H9 (cell line): ENCODE measurements around the gene MYO15B. TPM values are rescaled to one million over a fixed set of nuclear protein-coding genes. Genes with fewer than 3 reads are reported as not detected.

ENCODE experiments used
- DNase-seq: peaks from one replicate; pipeline ENCODE4 v3.0.0-alpha.2; 2017
- H2AFZ ChIP-seq: one replicate; pipeline ENCODE4 v1.6.1; 2013; ENCODE audit warnings: mild to moderate bottlenecking, low read length, control low read depth, moderate library complexity
- H2AK5ac ChIP-seq: 2 replicates; pipeline ENCODE4 v1.6.1; 2013; ENCODE audit warnings: low read length, control low read depth, mixed read lengths; ENCODE audit not compliant: insufficient read length
- H2BK120ac ChIP-seq: one replicate; pipeline ENCODE4 v1.6.1; 2013; ENCODE audit warnings: low read depth, mild to moderate bottlenecking, low read length, control low read depth, inconsistent platforms; ENCODE audit not compliant: poor library complexity, severe bottlenecking
- H2BK12ac ChIP-seq: 2 replicates; pipeline ENCODE4 v1.6.1; 2013; ENCODE audit warnings: low read length, control low read depth, mixed read lengths, low read depth; ENCODE audit not compliant: insufficient read length
- H2BK15ac ChIP-seq: 2 replicates; pipeline ENCODE4 v1.6.1; 2013; ENCODE audit warnings: low read depth, low read length, control low read depth
- H2BK20ac ChIP-seq: one replicate; pipeline ENCODE4 v1.6.1; 2013; ENCODE audit warnings: low read depth, mild to moderate bottlenecking, low read length, control low read depth, inconsistent platforms; ENCODE audit not compliant: poor library complexity, severe bottlenecking
- H2BK5ac ChIP-seq: 2 replicates; pipeline ENCODE4 v1.6.1; 2013; ENCODE audit warnings: low read length, control low read depth, mixed read lengths; ENCODE audit not compliant: insufficient read length
- H3K14ac ChIP-seq: 2 replicates; pipeline ENCODE4 v1.6.1; 2013; ENCODE audit warnings: low read length, control low read depth; ENCODE audit not compliant: insufficient read depth
- H3K18ac ChIP-seq: 2 replicates; pipeline ENCODE4 v1.6.1; 2013; ENCODE audit warnings: low read depth, mild to moderate bottlenecking, mixed read lengths, low read length, control low read depth; ENCODE audit not compliant: insufficient read length
- H3K23ac ChIP-seq: 2 replicates; pipeline ENCODE4 v1.6.1; 2013; ENCODE audit warnings: low read length, control low read depth, mixed read lengths, low read depth; ENCODE audit not compliant: insufficient read length
- H3K23me2 ChIP-seq: 2 replicates; pipeline ENCODE4 v1.6.1; 2013; ENCODE audit warnings: low read depth, mild to moderate bottlenecking, mixed read lengths, low read length, control low read depth; ENCODE audit not compliant: insufficient read length, poor library complexity, severe bottlenecking
- H3K27ac ChIP-seq: 2 replicates; pipeline ENCODE4 v1.5.1; 2013; ENCODE audit warnings: low read length, control low read depth, mixed read lengths, low read depth; ENCODE audit not compliant: insufficient read length
- H3K27me3 ChIP-seq: 2 replicates; pipeline ENCODE4 v1.6.1; 2013; ENCODE audit warnings: low read length, control low read depth, inconsistent platforms; ENCODE audit not compliant: insufficient read depth
- H3K4ac ChIP-seq: 2 replicates; pipeline ENCODE4 v1.6.1; 2013; ENCODE audit warnings: low read depth, mild to moderate bottlenecking, control low read depth, inconsistent platforms, low read length, moderate library complexity
- H3K4me1 ChIP-seq: 2 replicates; pipeline ENCODE4 v1.6.1; 2013; ENCODE audit warnings: low read length, control low read depth, inconsistent platforms; ENCODE audit not compliant: insufficient read depth
- H3K4me2 ChIP-seq: 2 replicates; pipeline ENCODE4 v1.6.1; 2013; ENCODE audit warnings: low read length, control low read depth, mixed read lengths; ENCODE audit not compliant: insufficient read length, insufficient read depth
- H3K56ac ChIP-seq: 2 replicates; pipeline ENCODE4 v1.6.1; 2013; ENCODE audit warnings: low read depth, mild to moderate bottlenecking, mixed read lengths, low read length, control low read depth; ENCODE audit not compliant: insufficient read length
- H3K79me1 ChIP-seq: 2 replicates; pipeline ENCODE4 v1.6.1; 2013; ENCODE audit warnings: low read depth, mild to moderate bottlenecking, moderate library complexity, low read length, control low read depth, inconsistent platforms; ENCODE audit not compliant: insufficient read depth, poor library complexity, severe bottlenecking
- H3K79me2 ChIP-seq: 2 replicates; pipeline ENCODE4 v1.6.1; 2013; ENCODE audit warnings: low read length, control low read depth, inconsistent platforms; ENCODE audit not compliant: insufficient read depth
- H3K9ac ChIP-seq: 2 replicates; pipeline ENCODE4 v1.6.1; 2013; ENCODE audit warnings: low read length, control low read depth, mixed read lengths; ENCODE audit not compliant: insufficient read length; ENCODE audit errors: extremely low read depth
- H3K9me3 ChIP-seq: one replicate; pipeline ENCODE4 v1.6.1; 2013; ENCODE audit warnings: low read depth, low read length, inconsistent platforms; ENCODE audit not compliant: control insufficient read depth
- H3T11ph ChIP-seq: one replicate; pipeline ENCODE4 v1.6.1; 2013; ENCODE audit warnings: mild to moderate bottlenecking, low read length, control low read depth, inconsistent platforms
- H4K20me1 ChIP-seq: one replicate; pipeline ENCODE4 v1.6.1; 2013; ENCODE audit not compliant: control insufficient read depth, insufficient read length, insufficient read depth
- H4K5ac ChIP-seq: 2 replicates; pipeline ENCODE4 v1.6.1; 2013; ENCODE audit warnings: low read depth, mild to moderate bottlenecking, mixed read lengths, low read length, control low read depth; ENCODE audit not compliant: insufficient read length
- H4K8ac ChIP-seq: replicated peaks from 2 replicates; pipeline ENCODE4 v1.6.1; 2013; ENCODE audit warnings: low read length, control low read depth, mixed read lengths, low read depth; ENCODE audit not compliant: insufficient read length
- H4K91ac ChIP-seq: 2 replicates; pipeline ENCODE4 v1.6.1; 2013; ENCODE audit warnings: low read depth, mild to moderate bottlenecking, moderate library complexity, mixed read lengths, low read length, control low read depth; ENCODE audit not compliant: insufficient read length
- H3K27ac Mint-ChIP-seq, 3 experiments: 2 replicates in 2 of 3; 3 replicates in 1 of 3; pipeline ENCODE4 v1.8.0; 2020 to 2021; ENCODE audit warnings: mixed read lengths in 3 of 3, mild to moderate bottlenecking in 1 of 3, moderate library complexity in 1 of 3
- H3K27me3 Mint-ChIP-seq: 2 replicates; pipeline ENCODE4 v1.8.0; 2021; ENCODE audit warnings: low read depth, mild to moderate bottlenecking, moderate library complexity, mixed read lengths
- H3K36me3 Mint-ChIP-seq, 3 experiments: 2 replicates in 2 of 3; 3 replicates in 1 of 3; pipeline ENCODE4 v1.8.0; 2020 to 2021; ENCODE audit warnings: low read depth in 3 of 3, mixed read lengths in 3 of 3; ENCODE audit not compliant: insufficient read depth in 1 of 3
- H3K4me1 Mint-ChIP-seq, 2 experiments: 2 replicates each; pipeline ENCODE4 v1.8.0; 2020; ENCODE audit warnings: mixed read lengths in 2 of 2
- H3K4me3 Mint-ChIP-seq, 2 experiments: 2 replicates in 1 of 2; 3 replicates in 1 of 2; pipeline ENCODE4 v1.8.0; 2020 to 2021; ENCODE audit warnings: mild to moderate bottlenecking in 2 of 2, mixed read lengths in 2 of 2, moderate library complexity in 1 of 2
- H3K9me3 Mint-ChIP-seq, 2 experiments: 2 replicates in 1 of 2; 3 replicates in 1 of 2; pipeline ENCODE4 v1.8.0; 2020; ENCODE audit warnings: mild to moderate bottlenecking in 2 of 2, mixed read lengths in 2 of 2, moderate library complexity in 1 of 2
- CTCF ChIP-seq: fragments of 200-600 bp; sonication (generic); conservative IDR thresholded peaks from 3 replicates; pipeline ENCODE4 v1.8.0; 2021; ENCODE audit warnings: antibody characterized with exemption, mild to moderate bottlenecking
- WGBS: extraction: QIAGEN DNeasy Blood & Tissue Kit; methylation state at CpG from one replicate; pipeline ENCODE4 v1.1.7; 2013; ENCODE audit warnings: missing lambda C conversion rate, low lambda C conversion rate, mixed read lengths; ENCODE audit not compliant: insufficient read length; ENCODE audit errors: extremely low coverage; 5-methylcytosine and 5-hydroxymethylcytosine counted together
- total RNA-seq: library from RNA; stranded (reverse); gene quantifications from 2 replicates; pipeline ENCODE4 v1.2.1, GENCODE V29; 2021

The MYO15B gene
- total RNA-seq, 1 experiment from 2014 or later, result 41.9 TPM

- no peak overlapping the region; the same call in 1 of the 2 replicates for H3K14ac ChIP-seq
- H2AFZ ChIP-seq, result no peak overlapping the region
- no peak overlapping the region for H4K91ac ChIP-seq
- WGBS, result no CpG with 5 or more reads among the region's 7 CpGs
- no peak overlapping the region for H3K56ac ChIP-seq
- H3K27ac ChIP-seq, result no peak overlapping the region
- DNase-seq, result no peak
- H3T11ph ChIP-seq, result no peak overlapping the region
- no peaks in the 10 kb centered on the region for H3K9me3 ChIP-seq
- H4K20me1 ChIP-seq, result no peaks in the 10 kb centered on the region
- Mint-ChIP-seq H3K4me3 (peak overlapping the region in 1 of 2 experiments; percentile 44; a peak in 1 of 5 replicates), H3K9me3 (no peaks in the 10 kb centered on the region), H3K36me3 (peaks cover 3 to 6% (median 4%) of the 10 kb centered on the region in 3 experiments; a peak in 3 of 7 replicates), H3K4me1 (peaks cover 29 to 34% of the 10 kb centered on the region in 2 experiments), H3K27me3 (no peaks in the 10 kb centered on the region), H3K27ac (peak overlapping the region; percentile 89 to 91 (median 90); a peak in 4 of 7 replicates)
- H3K4me1 ChIP-seq, result peaks cover 7% of the 10 kb centered on the region; the same call in 1 of the 2 replicates
- no peak overlapping the region for H4K8ac ChIP-seq
- no peaks in the 10 kb centered on the region for H3K23me2 ChIP-seq
- no peak overlapping the region for H2BK20ac ChIP-seq
- no peak overlapping the region for H3K9ac ChIP-seq
- H3K79me2 ChIP-seq, result no peaks in the 10 kb centered on the region
- no peak overlapping the region for H3K23ac ChIP-seq
- H3K27me3 ChIP-seq, result no peaks in the 10 kb centered on the region
- H2BK120ac ChIP-seq, result no peak overlapping the region
- H3K79me1 ChIP-seq, result no peaks in the 10 kb centered on the region
- no peak overlapping the region for H3K4me2 ChIP-seq
- no peak overlapping the region for H2BK12ac ChIP-seq
- no peak overlapping the region for H2BK5ac ChIP-seq
- H2AK5ac ChIP-seq, result no peak overlapping the region
- no peak overlapping the region for H2BK15ac ChIP-seq
- no peak overlapping the region for H4K5ac ChIP-seq
- no peak overlapping the region for H3K18ac ChIP-seq
- TF ChIP-seq CTCF, result no peak
- no peak overlapping the region for H3K4ac ChIP-seq
Measured at GRCh38 chr17:75643643-75644017, 56.0 kb downstream of the MYO15B start.
